NCI-H1048 (cell line): Measurements from ENCODE around the gene ZNF135.

Experiments
- DNase-seq: peaks from one replicate; lab custom pipeline; 2025; lab: John Stamatoyannopoulos, UW

The ZNF135 gene

GRCh38 chr19:58093071-58093470, 34.0 kb downstream of the ZNF135 start:
- no peak for DNase-seq

GRCh38 chr19:58095328-58095727, 36.2 kb downstream of the ZNF135 start:
- no peak for DNase-seq

- no peak for DNase-seq
Measured at GRCh38 chr19:58096884-58097283, 37.8 kb downstream of the ZNF135 start.

GRCh38 chr19:58097349-58097748, 38.3 kb downstream of the ZNF135 start:
- no peak for DNase-seq

GRCh38 chr19:58097781-58098681, 38.9 kb downstream of the ZNF135 start, which contains the start of gene ZSCAN18:
Gene ZSCAN18, minus strand, starts transcription at chr19:58098231. Its CDS starts 7,964 bp downstream, at chr19:58090267.
- DNase-seq: peak; percentile 90

- no peak for DNase-seq
Measured at GRCh38 chr19:58098682-58098998, 39.6 kb downstream of the ZNF135 start.

- no peak for DNase-seq
Measured at GRCh38 chr19:58107778-58108545, 48.9 kb downstream of the ZNF135 start.

- no peak for DNase-seq
Measured at GRCh38 chr19:58108546-58108817, 49.4 kb downstream of the ZNF135 start.

- DNase-seq: no peak
Measured at GRCh38 chr19:58117841-58118575, 58.9 kb downstream of the ZNF135 start.

- DNase-seq: no peak
Measured at GRCh38 chr19:58118979-58119733, 60.1 kb downstream of the ZNF135 start.
